GM19468 (cell line): ENCODE measurements around the gene NEDD9.

Experiments used
- ATAC-seq: cut with Tn5 transposase; IDR thresholded peaks from one replicate; pipeline ENCODE4 v1.9.1; 2021; ENCODE audit warnings: mild to moderate bottlenecking, moderate library complexity, moderate number of reproducible peaks; ENCODE audit not compliant: unreplicated experiment; ENCODE audit errors: extremely low read depth

Gene NEDD9

GRCh38 chr6:11160199-11160598, 72.3 kb downstream of the NEDD9 start:
- no peak for ATAC-seq

GRCh38 chr6:11155589-11155988, 76.9 kb downstream of the NEDD9 start:
- no peak for ATAC-seq

- ATAC-seq: no peak
Observed at GRCh38 chr6:11153447-11153846, 79.0 kb downstream of the NEDD9 start.

GRCh38 chr6:11152581-11152980, 79.9 kb downstream of the NEDD9 start:
- no peak for ATAC-seq

- no peak for ATAC-seq
Observed at GRCh38 chr6:11151488-11151887, 81.0 kb downstream of the NEDD9 start.

- no peak for ATAC-seq
Observed at GRCh38 chr6:11149551-11149950, 82.9 kb downstream of the NEDD9 start.

GRCh38 chr6:11146117-11146826, 86.2 kb downstream of the NEDD9 start:
- ATAC-seq: no peak

- no peak for ATAC-seq
Observed at GRCh38 chr6:11144393-11144851, 88.0 kb downstream of the NEDD9 start.

- no peak for ATAC-seq
Observed at GRCh38 chr6:11143394-11144371, 88.8 kb downstream of the NEDD9 start.

- no peak for ATAC-seq
Observed at GRCh38 chr6:11142296-11143027, 90.0 kb downstream of the NEDD9 start.

- no peak for ATAC-seq
Observed at GRCh38 chr6:11141295-11141694, 91.2 kb downstream of the NEDD9 start.

- ATAC-seq: no peak
Observed at GRCh38 chr6:11140056-11140455, 92.4 kb downstream of the NEDD9 start.

- no peak for ATAC-seq
Observed at GRCh38 chr6:11139051-11139960, 93.2 kb downstream of the NEDD9 start.

GRCh38 chr6:11136809-11137208, 95.7 kb downstream of the NEDD9 start:
- no peak for ATAC-seq
